ENCODE measurements around the gene ZKSCAN3. TPM values are rescaled to one million over a fixed set of nuclear protein-coding genes. Genes with fewer than 3 reads are reported as not detected.
"Not testable (repeated sequence)": the region's sequence is repeated elsewhere in the genome, so short reads cannot be mapped to it uniquely, and the experiment has no call there.

The ZKSCAN3 gene
- polyA plus RNA-seq, 1 donor (not counting 4 experiments of a cell fraction or from before 2014, with no cell fraction given): 3.1 TPM

GRCh38 chr6:28357036-28357435 lies 7.3 kb downstream of the ZKSCAN3 start:
- Histone ChIP-seq H3K9ac (ENCODE audit: control insufficient read depth, extremely low read depth, insufficient read depth, low read length) (no peak overlapping the region), H4K20me1 (ENCODE audit: control insufficient read depth, extremely low read depth, insufficient read depth, low read length) (no peaks in the 10 kb centered on the region), H3K4me2 (ENCODE audit: control insufficient read depth, extremely low read depth, insufficient read depth, low read depth, low read length) (no peak overlapping the region), H3K36me3 (ENCODE audit: control insufficient read depth in 2 of 2, extremely low read depth in 1 of 2, insufficient read depth in 2 of 2, low read length in 2 of 2) (no peaks in the 10 kb centered on the region), H2AFZ (ENCODE audit: control insufficient read depth, low read length) (peak overlapping the region; percentile 10), H3K27me3 (ENCODE audit: control insufficient read depth, extremely low read depth, insufficient read depth, low read length) (no peaks in the 10 kb centered on the region), H3K27ac (ENCODE audit: control insufficient read depth, insufficient read depth, low read length) (peak overlapping the region; percentile 18), H3K4me3 (ENCODE audit: control insufficient read depth in 2 of 3, extremely low read depth in 1 of 3, insufficient read depth in 2 of 3, low read depth in 1 of 3, low read length in 3 of 3) (no peak overlapping the region), H3K9me1 (ENCODE audit: control insufficient read depth, extremely low read depth, insufficient read depth, low read length) (peaks cover 3% of the 10 kb centered on the region), H3K79me2 (ENCODE audit: control insufficient read depth, insufficient read depth, low read length) (peaks cover 17% of the 10 kb centered on the region), H3K4me1 (ENCODE audit: control insufficient read depth, extremely low read depth, insufficient read depth, low read length) (peaks cover 30% of the 10 kb centered on the region), H3K9me3 (ENCODE audit: control insufficient read depth, low read depth, low read length) (no peaks in the 10 kb centered on the region)
- no peak for DNase-seq (ENCODE audit: low read depth, low spot score)
- dilution Hi-C loops (cut with MboI; ENCODE audit: extremely low pct_ligation_motif_present, low sequenced_read_pairs): no loop called here
- TF ChIP-seq CTCF (optimal IDR thresholded peaks at IDR 0.05 in 1 of 3, IDR thresholded peaks at IDR 0.05 in 1 of 3, conservative IDR thresholded peaks at IDR 0.05 in 1 of 3; ENCODE audit: extremely low read depth in 1 of 3, insufficient read depth in 2 of 3, low read length in 3 of 3) (no peak), EZH2 (IDR thresholded peaks at IDR 0.05; ENCODE audit: low read length) (no peak)
- no peak for FAIRE-seq

GRCh38 chr6:28359562-28359961 lies 9.8 kb downstream of the ZKSCAN3 start:
- H3K9me1 ChIP-seq (ENCODE audit: control insufficient read depth, extremely low read depth, insufficient read depth, low read length); H3K79me2 ChIP-seq (ENCODE audit: control insufficient read depth, insufficient read depth, low read length); H3K4me3 ChIP-seq (ENCODE audit: control insufficient read depth in 2 of 3, extremely low read depth in 1 of 3, insufficient read depth in 2 of 3, low read depth in 1 of 3, low read length in 3 of 3); H4K20me1 ChIP-seq (ENCODE audit: control insufficient read depth, extremely low read depth, insufficient read depth, low read length); H3K27ac ChIP-seq (ENCODE audit: control insufficient read depth, insufficient read depth, low read length); H3K9ac ChIP-seq (ENCODE audit: control insufficient read depth, extremely low read depth, insufficient read depth, low read length); H3K4me2 ChIP-seq (ENCODE audit: control insufficient read depth, extremely low read depth, insufficient read depth, low read depth, low read length); H3K9me3 ChIP-seq (ENCODE audit: control insufficient read depth, low read depth, low read length); DNase-seq (ENCODE audit: low read depth, low spot score); H2AFZ ChIP-seq (ENCODE audit: control insufficient read depth, low read length); H3K36me3 ChIP-seq (ENCODE audit: control insufficient read depth in 2 of 2, extremely low read depth in 1 of 2, insufficient read depth in 2 of 2, low read length in 2 of 2); dilution Hi-C loops (cut with MboI; ENCODE audit: extremely low pct_ligation_motif_present, low sequenced_read_pairs); FAIRE-seq; H3K27me3 ChIP-seq (ENCODE audit: control insufficient read depth, extremely low read depth, insufficient read depth, low read length): not testable (repeated sequence)
- H3K4me1 ChIP-seq (ENCODE audit: control insufficient read depth, extremely low read depth, insufficient read depth, low read length): peaks cover 16% of the 10 kb centered on the region

GRCh38 chr6:28360961-28361360 lies 11.2 kb downstream of the ZKSCAN3 start:
- H3K4me1 ChIP-seq (ENCODE audit: control insufficient read depth, extremely low read depth, insufficient read depth, low read length): peaks cover 6% of the 10 kb centered on the region
- DNase-seq (ENCODE audit: low read depth, low spot score): no peak
- no peak overlapping the region for H3K4me2 ChIP-seq (ENCODE audit: control insufficient read depth, extremely low read depth, insufficient read depth, low read depth, low read length)
- H3K4me3 ChIP-seq (ENCODE audit: control insufficient read depth in 2 of 3, extremely low read depth in 1 of 3, insufficient read depth in 2 of 3, low read depth in 1 of 3, low read length in 3 of 3): no peak overlapping the region
- H3K79me2 ChIP-seq (ENCODE audit: control insufficient read depth, insufficient read depth, low read length): no peaks in the 10 kb centered on the region
- no peaks in the 10 kb centered on the region for H3K9me1 ChIP-seq (ENCODE audit: control insufficient read depth, extremely low read depth, insufficient read depth, low read length)
- H3K27ac ChIP-seq (ENCODE audit: control insufficient read depth, insufficient read depth, low read length): no peak overlapping the region
- H3K9ac ChIP-seq (ENCODE audit: control insufficient read depth, extremely low read depth, insufficient read depth, low read length): no peak overlapping the region
- H3K27me3 ChIP-seq (ENCODE audit: control insufficient read depth, extremely low read depth, insufficient read depth, low read length): no peaks in the 10 kb centered on the region
- TF ChIP-seq EZH2 (IDR thresholded peaks at IDR 0.05; ENCODE audit: low read length) (no peak), CTCF (optimal IDR thresholded peaks at IDR 0.05 in 1 of 3, IDR thresholded peaks at IDR 0.05 in 1 of 3, conservative IDR thresholded peaks at IDR 0.05 in 1 of 3; ENCODE audit: extremely low read depth in 1 of 3, insufficient read depth in 2 of 3, low read length in 3 of 3) (no peak)
- no peak for FAIRE-seq
- H2AFZ ChIP-seq (ENCODE audit: control insufficient read depth, low read length): no peak overlapping the region
- H3K36me3 ChIP-seq (ENCODE audit: control insufficient read depth in 2 of 2, extremely low read depth in 1 of 2, insufficient read depth in 2 of 2, low read length in 2 of 2): peaks cover 6 to 12% of the 10 kb centered on the region in 2 experiments
- H4K20me1 ChIP-seq (ENCODE audit: control insufficient read depth, extremely low read depth, insufficient read depth, low read length): no peaks in the 10 kb centered on the region
- H3K9me3 ChIP-seq (ENCODE audit: control insufficient read depth, low read depth, low read length): no peaks in the 10 kb centered on the region
- dilution Hi-C loops (cut with MboI; ENCODE audit: extremely low pct_ligation_motif_present, low sequenced_read_pairs): no loop called here

GRCh38 chr6:28365590-28365989 lies 15.8 kb downstream of the ZKSCAN3 start:
- FAIRE-seq; H3K9me3 ChIP-seq (ENCODE audit: control insufficient read depth, low read depth, low read length); H3K27me3 ChIP-seq (ENCODE audit: control insufficient read depth, extremely low read depth, insufficient read depth, low read length); H3K79me2 ChIP-seq (ENCODE audit: control insufficient read depth, insufficient read depth, low read length); H3K9ac ChIP-seq (ENCODE audit: control insufficient read depth, extremely low read depth, insufficient read depth, low read length); H3K4me2 ChIP-seq (ENCODE audit: control insufficient read depth, extremely low read depth, insufficient read depth, low read depth, low read length); DNase-seq (ENCODE audit: low read depth, low spot score); H4K20me1 ChIP-seq (ENCODE audit: control insufficient read depth, extremely low read depth, insufficient read depth, low read length); H3K4me1 ChIP-seq (ENCODE audit: control insufficient read depth, extremely low read depth, insufficient read depth, low read length); H2AFZ ChIP-seq (ENCODE audit: control insufficient read depth, low read length); dilution Hi-C loops (cut with MboI; ENCODE audit: extremely low pct_ligation_motif_present, low sequenced_read_pairs); H3K27ac ChIP-seq (ENCODE audit: control insufficient read depth, insufficient read depth, low read length); H3K4me3 ChIP-seq (ENCODE audit: control insufficient read depth in 2 of 3, extremely low read depth in 1 of 3, insufficient read depth in 2 of 3, low read depth in 1 of 3, low read length in 3 of 3); H3K9me1 ChIP-seq (ENCODE audit: control insufficient read depth, extremely low read depth, insufficient read depth, low read length): not testable (repeated sequence)
- peaks cover 6 to 13% of the 10 kb centered on the region in 2 experiments for H3K36me3 ChIP-seq (ENCODE audit: control insufficient read depth in 2 of 2, extremely low read depth in 1 of 2, insufficient read depth in 2 of 2, low read length in 2 of 2)

All from keratinocyte (primary cell).